RWPE2 (cell line): Measurements from ENCODE around the gene CDK5.

ENCODE experiments used
- ATAC-seq: fragments of 200-7000 bp; cut with Tn5 transposase; 3 replicates; pipeline ENCODE4 v1.9.1; 2021; ENCODE audit warnings: low read depth
- DNase-seq: peaks from one replicate; pipeline ENCODE4 v3.0.0-alpha.2; 2020; ENCODE audit warnings: low spot score
- H3K27ac ChIP-seq: fragments of 450-650 bp; 2 replicates; pipeline ENCODE4 v1.5.1; 2017; ENCODE audit warnings: mild to moderate bottlenecking; ENCODE audit not compliant: poor library complexity, severe bottlenecking
- H3K27me3 ChIP-seq: fragments of 250-450 bp; sonication (Bioruptor Pico); 2 replicates; pipeline ENCODE4 v1.5.1; 2021; ENCODE audit warnings: mild to moderate bottlenecking, moderate library complexity; ENCODE audit not compliant: insufficient read depth, poor library complexity, severe bottlenecking
- H3K36me3 ChIP-seq: fragments of 250-450 bp; sonication (Bioruptor Pico); 2 replicates; pipeline ENCODE4 v1.5.1; 2020; ENCODE audit warnings: low read depth, mild to moderate bottlenecking, moderate library complexity
- H3K4me1 ChIP-seq: fragments of 250-450 bp; sonication (Bioruptor Pico); 2 replicates; pipeline ENCODE4 v1.5.1; 2021; ENCODE audit warnings: mild to moderate bottlenecking, moderate library complexity; ENCODE audit not compliant: insufficient read depth, poor library complexity, severe bottlenecking
- H3K4me3 ChIP-seq: fragments of 250-450 bp; sonication (Bioruptor Pico); 2 replicates; pipeline ENCODE4 v1.5.1; 2021; ENCODE audit warnings: mild to moderate bottlenecking, moderate library complexity; ENCODE audit not compliant: severe bottlenecking
- H3K9me3 ChIP-seq: fragments of 250-450 bp; sonication (Bioruptor Pico); 2 replicates; pipeline ENCODE4 v1.5.1; 2021; ENCODE audit warnings: mild to moderate bottlenecking, moderate library complexity; ENCODE audit not compliant: severe bottlenecking
- TF ChIP-seq, protein P1 (sequence below): fragments of 450-650 bp; IDR thresholded peaks from one replicate; pipeline ENCODE4 v1.5.1; 2017; ENCODE audit warnings: mild to moderate bottlenecking, moderate library complexity; ENCODE audit not compliant: poor library complexity, severe bottlenecking

The CDK5 gene

DNA sequence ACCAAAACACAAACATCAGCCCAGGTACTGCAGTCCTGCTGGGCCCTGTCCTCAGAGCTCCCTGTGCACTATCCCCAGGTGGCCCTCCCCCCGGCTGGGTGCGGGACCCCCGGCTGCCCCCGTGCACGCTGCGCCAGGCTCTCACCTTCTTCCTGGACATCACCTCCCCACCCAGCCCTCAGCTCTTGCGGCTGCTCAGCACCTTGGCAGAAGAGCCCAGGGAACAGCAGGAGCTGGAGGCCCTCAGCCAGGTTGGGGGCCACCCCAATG is 47.7 kb downstream of the CDK5 start:
- no peaks in the 10 kb centered on the region for H3K27me3 ChIP-seq
- peaks cover 3% of the 10 kb centered on the region for H3K9me3 ChIP-seq
- no peak overlapping the region for H3K4me3 ChIP-seq
- DNase-seq (no peak), ATAC-seq (no peak)
- H3K27ac ChIP-seq, result no peak overlapping the region
- H3K36me3 ChIP-seq, result no peaks in the 10 kb centered on the region
- TF ChIP-seq, protein P1, sequence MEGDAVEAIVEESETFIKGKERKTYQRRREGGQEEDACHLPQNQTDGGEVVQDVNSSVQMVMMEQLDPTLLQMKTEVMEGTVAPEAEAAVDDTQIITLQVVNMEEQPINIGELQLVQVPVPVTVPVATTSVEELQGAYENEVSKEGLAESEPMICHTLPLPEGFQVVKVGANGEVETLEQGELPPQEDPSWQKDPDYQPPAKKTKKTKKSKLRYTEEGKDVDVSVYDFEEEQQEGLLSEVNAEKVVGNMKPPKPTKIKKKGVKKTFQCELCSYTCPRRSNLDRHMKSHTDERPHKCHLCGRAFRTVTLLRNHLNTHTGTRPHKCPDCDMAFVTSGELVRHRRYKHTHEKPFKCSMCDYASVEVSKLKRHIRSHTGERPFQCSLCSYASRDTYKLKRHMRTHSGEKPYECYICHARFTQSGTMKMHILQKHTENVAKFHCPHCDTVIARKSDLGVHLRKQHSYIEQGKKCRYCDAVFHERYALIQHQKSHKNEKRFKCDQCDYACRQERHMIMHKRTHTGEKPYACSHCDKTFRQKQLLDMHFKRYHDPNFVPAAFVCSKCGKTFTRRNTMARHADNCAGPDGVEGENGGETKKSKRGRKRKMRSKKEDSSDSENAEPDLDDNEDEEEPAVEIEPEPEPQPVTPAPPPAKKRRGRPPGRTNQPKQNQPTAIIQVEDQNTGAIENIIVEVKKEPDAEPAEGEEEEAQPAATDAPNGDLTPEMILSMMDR, result no peak
- H3K4me1 ChIP-seq, result no peaks in the 10 kb centered on the region

DNA sequence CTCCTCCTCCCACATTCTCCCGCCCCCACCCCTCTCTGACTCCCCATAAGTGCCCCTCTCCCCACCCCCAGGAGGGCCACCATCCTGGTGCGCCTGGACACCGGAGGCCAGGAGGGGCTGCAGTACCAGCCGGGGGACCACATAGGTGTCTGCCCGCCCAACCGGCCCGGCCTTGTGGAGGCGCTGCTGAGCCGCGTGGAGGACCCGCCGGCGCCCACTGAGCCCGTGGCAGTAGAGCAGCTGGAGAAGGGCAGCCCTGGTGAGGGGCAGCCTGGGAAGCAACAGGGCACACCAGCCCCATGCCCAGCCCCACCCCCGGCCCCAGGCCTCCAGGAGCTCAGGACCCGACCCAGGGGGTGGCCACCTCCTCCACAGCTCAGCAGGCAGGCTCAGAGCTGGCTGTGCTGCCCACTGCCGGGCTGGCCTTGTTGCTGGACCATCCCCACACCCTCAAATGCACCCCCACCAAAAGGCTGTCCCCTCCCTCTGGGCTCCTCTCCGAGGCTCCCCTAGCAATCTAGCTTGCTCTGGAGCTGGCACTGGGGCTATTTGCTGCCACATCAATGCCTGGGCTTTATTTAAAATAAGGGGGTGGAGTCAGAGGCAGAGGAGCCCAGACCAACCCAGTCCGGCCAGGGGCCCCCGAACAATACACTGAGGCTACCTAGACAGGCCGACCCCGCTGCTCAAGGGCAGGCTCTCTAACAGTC is 48.2 kb downstream of the CDK5 start:
- TF ChIP-seq, protein P1, result no peak
- H3K4me1 ChIP-seq, result no peaks in the 10 kb centered on the region
- no peaks in the 10 kb centered on the region for H3K27me3 ChIP-seq
- DNase-seq (no peak), ATAC-seq (no peak)
- no peak overlapping the region for H3K4me3 ChIP-seq
- H3K9me3 ChIP-seq, result peaks cover 3% of the 10 kb centered on the region
- no peak overlapping the region for H3K27ac ChIP-seq
- no peaks in the 10 kb centered on the region for H3K36me3 ChIP-seq

DNA sequence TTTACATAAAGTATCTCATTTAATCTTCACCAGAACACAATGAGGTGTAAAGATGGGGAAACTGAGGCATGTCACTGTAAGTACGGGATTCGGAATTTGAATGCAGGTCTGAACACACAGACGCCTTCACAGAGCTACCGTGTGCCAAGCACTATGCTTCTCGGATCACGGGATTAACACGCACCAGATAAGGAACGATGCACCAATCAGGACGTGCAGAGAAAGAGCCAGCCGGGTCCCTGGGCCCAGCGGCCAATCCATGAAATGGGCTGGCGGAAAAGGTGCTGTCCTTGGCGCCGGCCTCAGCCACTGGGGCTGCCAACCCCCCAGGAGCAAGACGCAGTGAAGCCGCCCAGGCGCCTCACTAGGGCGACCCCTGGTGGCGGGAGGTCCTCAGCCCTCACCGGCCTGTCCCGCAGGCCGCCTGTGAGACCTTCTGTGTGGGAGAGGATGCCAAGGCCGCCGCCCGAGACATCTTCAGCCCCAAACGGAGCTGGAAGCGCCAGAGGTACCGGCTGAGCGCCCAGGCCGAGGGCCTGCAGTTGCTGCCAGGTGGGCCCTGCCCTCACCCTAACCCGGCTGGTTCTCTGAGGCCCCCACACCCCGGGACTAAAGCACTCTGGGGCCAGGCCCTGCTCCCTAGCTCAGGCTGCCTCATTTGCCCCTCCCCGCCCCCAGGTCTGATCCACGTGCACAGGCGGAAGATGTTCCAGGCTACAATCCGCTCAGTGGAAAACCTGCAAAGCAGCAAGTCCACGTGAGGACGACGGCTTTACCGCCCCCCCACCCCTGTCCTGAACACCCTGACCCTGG is 49.0 kb downstream of the CDK5 start:
- H3K27ac ChIP-seq, result no peak overlapping the region
- peaks cover 3% of the 10 kb centered on the region for H3K9me3 ChIP-seq
- TF ChIP-seq, protein P1, result peak; percentile 78
- ATAC-seq (peak; percentile 69), DNase-seq (no peak)
- no peaks in the 10 kb centered on the region for H3K27me3 ChIP-seq
- no peaks in the 10 kb centered on the region for H3K36me3 ChIP-seq
- peak overlapping the region; percentile 21 for H3K4me3 ChIP-seq
- H3K4me1 ChIP-seq, result no peaks in the 10 kb centered on the region

DNA sequence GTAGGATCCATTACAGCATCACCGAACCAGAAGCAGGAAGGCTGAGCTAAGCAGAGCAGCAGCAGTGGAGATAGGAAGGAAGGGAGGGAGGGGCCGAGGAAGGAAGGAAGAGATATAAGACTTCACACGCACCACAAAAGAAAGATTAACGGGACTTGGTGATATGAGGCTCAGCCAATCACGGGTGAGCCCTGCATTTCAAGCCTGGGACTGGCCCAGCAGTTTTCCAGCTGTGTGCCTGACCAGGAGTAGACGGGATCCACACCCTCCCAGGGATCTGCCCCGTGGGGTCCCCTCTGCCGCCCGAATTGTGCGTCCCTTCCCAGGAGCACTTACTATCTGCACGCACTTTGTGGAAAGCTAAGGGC is 49.6 kb downstream of the CDK5 start:
- peaks cover 3% of the 10 kb centered on the region for H3K9me3 ChIP-seq
- no peaks in the 10 kb centered on the region for H3K27me3 ChIP-seq
- H3K36me3 ChIP-seq, result no peaks in the 10 kb centered on the region
- peak overlapping the region; percentile 21 for H3K4me3 ChIP-seq
- ATAC-seq (no peak), DNase-seq (no peak)
- TF ChIP-seq, protein P1, result no peak
- no peak overlapping the region for H3K27ac ChIP-seq
- no peaks in the 10 kb centered on the region for H3K4me1 ChIP-seq

DNA sequence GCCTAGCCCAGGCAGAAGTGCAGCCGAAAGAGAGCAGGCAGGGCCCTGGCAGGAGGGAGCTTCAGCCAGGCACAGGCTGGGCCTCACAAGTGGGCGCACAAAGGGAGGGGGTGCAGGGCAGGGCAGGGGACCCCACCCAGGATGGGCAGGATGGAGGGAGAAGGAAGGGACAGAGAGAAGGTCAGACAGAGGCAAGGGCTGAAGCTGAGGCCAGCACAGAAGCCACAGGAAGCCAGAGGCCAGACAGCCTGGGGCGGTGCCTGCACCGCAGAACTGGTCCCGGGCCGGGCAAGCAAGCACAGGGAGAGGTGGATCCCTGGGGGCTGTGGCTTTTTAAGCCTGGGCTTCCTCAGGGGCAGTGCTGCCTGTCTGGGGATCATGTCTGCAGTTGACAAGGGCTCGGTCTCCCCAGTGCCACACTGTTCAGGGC is 50.2 kb downstream of the CDK5 start:
- Histone ChIP-seq H3K27ac (no peak overlapping the region), H3K9me3 (peaks cover 3% of the 10 kb centered on the region), H3K4me1 (no peaks in the 10 kb centered on the region), H3K36me3 (no peaks in the 10 kb centered on the region), H3K27me3 (no peaks in the 10 kb centered on the region), H3K4me3 (no peak overlapping the region)
- ATAC-seq (0 out of 3 replicates have a peak, but pooled peaks have one; percentile 23), DNase-seq (no peak)
- TF ChIP-seq, protein P1, result no peak
